ENCODE measurements around the gene PHC3. TPM values are rescaled to one million over a fixed set of nuclear protein-coding genes. Genes with fewer than 3 reads are reported as not detected.
"Not testable (repeated sequence)": the region's sequence is repeated elsewhere in the genome, so short reads cannot be mapped to it uniquely, and the experiment has no call there.

PHC3 gene
- total and polyA plus RNA-seq, 8 donors, result 4.7 to 253 (median 92.5) TPM

DNA sequence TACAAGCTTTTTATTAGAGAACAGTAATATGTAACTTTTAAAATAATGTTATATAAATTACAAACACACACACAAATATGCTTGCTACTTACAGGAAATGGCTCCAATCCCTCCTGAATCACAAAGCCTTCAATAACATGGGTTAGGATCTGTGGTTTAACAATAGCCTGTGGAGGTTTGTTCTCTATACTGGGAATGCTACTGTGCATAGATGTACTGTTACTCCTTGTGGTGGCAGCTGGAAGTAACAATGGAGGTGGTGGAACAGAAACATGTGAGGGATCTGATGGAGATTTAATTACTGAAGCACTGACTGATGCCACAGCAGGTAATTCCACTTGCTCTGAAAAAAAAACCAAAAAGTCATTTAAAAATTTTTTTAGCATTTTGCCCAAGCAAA lies 64.4 kb downstream of the PHC3 start:
- Histone ChIP-seq H3K9me3 (no peaks in the 10 kb centered on the region), H3K36me3 (peaks cover 52 to 99% (median 97%) of the 10 kb centered on the region in 4 donors), H3K27me3 (no peaks in the 10 kb centered on the region), H3K4me3 (no peak overlapping the region), H3K4me1 (no peaks in the 10 kb centered on the region), H3K27ac (no peak overlapping the region)
- peak in 1 of 2 donors; percentile 7 for DNase-seq
- intact Hi-C loops (cut with DNase I; ENCODE audit: low total_unique reads), result no loop called here
- TF ChIP-seq POLR2AphosphoS5 (IDR thresholded peaks at IDR 0.05) (no peak), EP300 (IDR thresholded peaks at IDR 0.05) (no peak), POLR2A (IDR thresholded peaks at IDR 0.05) (no peak)
- TF ChIP-seq, protein P1, sequence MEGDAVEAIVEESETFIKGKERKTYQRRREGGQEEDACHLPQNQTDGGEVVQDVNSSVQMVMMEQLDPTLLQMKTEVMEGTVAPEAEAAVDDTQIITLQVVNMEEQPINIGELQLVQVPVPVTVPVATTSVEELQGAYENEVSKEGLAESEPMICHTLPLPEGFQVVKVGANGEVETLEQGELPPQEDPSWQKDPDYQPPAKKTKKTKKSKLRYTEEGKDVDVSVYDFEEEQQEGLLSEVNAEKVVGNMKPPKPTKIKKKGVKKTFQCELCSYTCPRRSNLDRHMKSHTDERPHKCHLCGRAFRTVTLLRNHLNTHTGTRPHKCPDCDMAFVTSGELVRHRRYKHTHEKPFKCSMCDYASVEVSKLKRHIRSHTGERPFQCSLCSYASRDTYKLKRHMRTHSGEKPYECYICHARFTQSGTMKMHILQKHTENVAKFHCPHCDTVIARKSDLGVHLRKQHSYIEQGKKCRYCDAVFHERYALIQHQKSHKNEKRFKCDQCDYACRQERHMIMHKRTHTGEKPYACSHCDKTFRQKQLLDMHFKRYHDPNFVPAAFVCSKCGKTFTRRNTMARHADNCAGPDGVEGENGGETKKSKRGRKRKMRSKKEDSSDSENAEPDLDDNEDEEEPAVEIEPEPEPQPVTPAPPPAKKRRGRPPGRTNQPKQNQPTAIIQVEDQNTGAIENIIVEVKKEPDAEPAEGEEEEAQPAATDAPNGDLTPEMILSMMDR (IDR thresholded peaks at IDR 0.05), result no peak

DNA sequence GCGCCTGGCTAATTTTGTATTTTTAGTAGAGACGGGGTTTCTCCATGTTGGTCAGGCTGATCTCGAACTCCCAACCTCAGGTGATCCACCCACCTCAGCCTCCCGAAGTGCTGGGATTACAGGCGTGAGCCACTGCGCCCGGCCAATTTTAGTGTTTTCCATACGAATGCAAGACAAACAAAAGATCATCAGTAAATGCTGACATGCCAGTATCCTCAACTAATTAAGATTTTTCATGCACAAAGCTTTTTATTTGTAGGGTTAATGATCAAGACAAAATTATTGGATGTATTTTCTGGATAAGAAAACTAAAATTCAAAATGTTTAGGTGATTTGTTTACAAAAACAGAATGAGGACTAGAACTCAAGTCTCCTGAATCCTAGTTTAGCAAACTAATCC lies 67.4 kb downstream of the PHC3 start:
- H3K4me1 ChIP-seq; intact Hi-C loops (cut with DNase I; ENCODE audit: low total_unique reads); H3K27me3 ChIP-seq; H3K4me3 ChIP-seq; H3K27ac ChIP-seq; DNase-seq; H3K9me3 ChIP-seq: not testable (repeated sequence)
- 85 to 99% (median 94%) methylated on average over 8 of the region's 8 CpGs for WGBS, 5 donors
- H3K36me3 ChIP-seq, result peaks cover 41 to 96% (median 88%) of the 10 kb centered on the region in 4 donors

DNA sequence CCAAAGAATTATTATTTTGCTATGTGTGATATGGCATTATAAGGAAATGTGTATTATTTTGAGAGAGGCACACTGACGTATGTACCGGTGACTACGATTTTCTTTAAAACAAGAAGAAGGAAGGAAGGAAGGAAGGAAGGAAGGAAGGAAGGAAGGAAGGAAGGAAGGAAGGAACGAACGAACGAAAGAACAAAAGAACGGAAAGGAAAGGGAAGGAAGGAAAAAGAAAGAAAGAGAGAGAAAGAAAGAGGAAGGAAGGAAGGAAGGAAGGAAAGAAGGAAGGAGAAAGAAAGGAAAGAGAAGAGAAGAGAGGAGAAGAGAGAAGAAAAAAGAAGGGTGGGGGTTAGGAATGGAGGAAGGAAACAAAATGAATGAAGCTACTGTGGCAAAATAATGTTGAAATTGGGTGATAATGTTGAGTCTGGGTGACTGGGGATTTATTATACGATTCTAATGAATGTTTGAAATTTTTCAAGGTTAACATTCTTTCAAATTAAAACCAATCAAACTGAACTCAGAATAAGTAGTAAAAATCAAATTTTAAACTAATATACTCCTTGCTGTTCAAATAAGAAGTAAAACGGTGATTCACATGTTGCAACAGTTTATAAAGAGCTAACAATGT lies 70.3 kb downstream of the PHC3 start:
- no peaks in the 10 kb centered on the region for H3K9me3 ChIP-seq
- no peak overlapping the region for H3K4me3 ChIP-seq
- peaks cover 0 to 15% (median 4%) of the 10 kb centered on the region in 4 donors for H3K4me1 ChIP-seq
- peaks cover 38 to 93% (median 75%) of the 10 kb centered on the region in 4 donors for H3K36me3 ChIP-seq
- DNase-seq, result no peak
- TF ChIP-seq POLR2AphosphoS5 (IDR thresholded peaks at IDR 0.05), result no peak
- no peak for TF ChIP-seq POLR2A (IDR thresholded peaks at IDR 0.05)
- TF ChIP-seq EP300 (IDR thresholded peaks at IDR 0.05), result no peak
- TF ChIP-seq, protein P1 (IDR thresholded peaks at IDR 0.05), result no peak
- WGBS, 5 donors, result 83 to 91% (median 89%) methylated on average over 8 to 9 of the region's 9 CpGs
- intact Hi-C loops (cut with DNase I; ENCODE audit: low total_unique reads), result no loop called here
- H3K27me3 ChIP-seq, result no peaks in the 10 kb centered on the region
- no peak overlapping the region for H3K27ac ChIP-seq

DNA sequence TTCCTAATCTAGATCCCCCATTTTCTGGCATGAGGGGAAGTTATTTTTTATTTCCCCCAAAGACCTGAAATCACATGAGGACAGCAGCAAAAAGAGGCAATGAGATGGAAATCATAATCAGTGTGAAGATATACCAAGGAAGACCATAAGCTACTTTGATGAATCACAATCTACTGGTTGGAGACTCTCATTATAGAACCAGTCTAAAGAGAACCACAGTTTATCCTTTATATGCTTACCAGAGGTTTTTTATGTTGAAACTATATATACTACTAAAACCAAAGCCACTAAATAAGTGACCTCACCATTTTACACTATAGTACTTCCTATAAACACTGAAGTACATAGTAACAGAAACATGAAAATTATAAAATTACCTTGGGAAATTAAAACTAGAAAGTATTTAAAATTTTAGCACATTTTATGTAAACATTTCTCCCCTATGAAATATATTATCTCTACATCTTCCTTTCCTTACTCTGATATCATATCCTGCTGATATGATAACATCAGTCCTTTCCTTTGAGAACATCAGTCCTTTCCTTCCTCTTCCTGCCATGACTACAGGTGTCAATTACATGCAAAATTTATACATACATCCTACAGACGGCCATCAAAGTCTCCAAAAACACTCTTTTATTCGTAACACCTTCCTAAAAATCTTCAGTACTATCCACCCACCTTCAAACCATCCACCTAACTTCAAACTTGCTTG lies 71.8 kb downstream of the PHC3 start:
- Histone ChIP-seq H3K36me3 (peaks cover 32 to 88% (median 71%) of the 10 kb centered on the region in 4 donors), H3K27ac (no peak overlapping the region), H3K9me3 (no peaks in the 10 kb centered on the region), H3K4me1 (peaks cover 0 to 15% (median 4%) of the 10 kb centered on the region in 4 donors), H3K4me3 (no peak overlapping the region), H3K27me3 (no peaks in the 10 kb centered on the region)
- DNase-seq, result no peak
- WGBS, 5 donors, result 84 to 95% (median 89%) methylated on average over 2 of the region's 2 CpGs
- intact Hi-C loops (cut with DNase I; ENCODE audit: low total_unique reads), result no loop called here
- no peak for TF ChIP-seq EP300 (IDR thresholded peaks at IDR 0.05)

DNA sequence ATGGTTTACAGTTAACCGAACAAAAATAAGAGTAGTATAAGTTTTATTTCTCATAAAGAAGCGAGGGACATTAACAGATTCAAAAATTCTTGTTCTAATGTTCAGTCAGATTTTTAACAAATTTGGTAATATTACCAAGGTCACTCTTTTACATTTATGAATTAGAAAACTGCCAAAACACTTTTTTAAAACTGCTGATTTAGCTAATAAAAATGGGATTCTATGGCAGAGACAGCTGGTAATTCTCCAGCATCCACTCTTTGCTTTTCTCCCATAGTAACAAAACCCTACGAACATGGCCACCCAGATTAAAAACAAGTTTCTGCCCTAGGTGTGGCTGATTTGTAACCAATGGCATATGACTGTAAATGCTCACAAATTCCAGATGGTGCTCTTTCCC lies 72.6 kb downstream of the PHC3 start:
- TF ChIP-seq POLR2AphosphoS5 (IDR thresholded peaks at IDR 0.05), result no peak
- TF ChIP-seq, protein P1 (IDR thresholded peaks at IDR 0.05), result no peak
- intact Hi-C loops (cut with DNase I; ENCODE audit: low total_unique reads), result no loop called here
- Histone ChIP-seq H3K27ac (no peak overlapping the region), H3K36me3 (peaks cover 32 to 90% (median 70%) of the 10 kb centered on the region in 4 donors), H3K4me1 (peaks cover 0 to 15% (median 4%) of the 10 kb centered on the region in 4 donors), H3K27me3 (no peaks in the 10 kb centered on the region), H3K4me3 (no peak overlapping the region), H3K9me3 (no peaks in the 10 kb centered on the region)
- WGBS, 5 donors, result 84 to 94% (median 86%) methylated on average over 3 of the region's 3 CpGs
- DNase-seq, result no peak
